Peyer's patch (tissue), 4 donors: ENCODE measurements around the gene COL26A1.

Source experiments
- POLR2A ChIP-seq, 2 donors: fragments of 450-650 bp; IDR thresholded peaks; one replicate each; pipeline ENCODE4 v1.5.1; 2017; ENCODE audit warnings: antibody characterized with exemption in 2 of 2, mild to moderate bottlenecking in 2 of 2, moderate library complexity in 2 of 2
- TF ChIP-seq, protein P1 (sequence below), 6 experiments: fragments of 450-650 bp in 4 of 6; fragments of 200-600 bp in 2 of 6; sonication (generic) in 1 of 6; IDR thresholded peaks; one replicate each; pipeline ENCODE4 v1.5.1; 2017 to 2019; ENCODE audit warnings: antibody characterized with exemption in 6 of 6, mild to moderate bottlenecking in 3 of 6, moderate library complexity in 1 of 6

- TF ChIP-seq, protein P1, sequence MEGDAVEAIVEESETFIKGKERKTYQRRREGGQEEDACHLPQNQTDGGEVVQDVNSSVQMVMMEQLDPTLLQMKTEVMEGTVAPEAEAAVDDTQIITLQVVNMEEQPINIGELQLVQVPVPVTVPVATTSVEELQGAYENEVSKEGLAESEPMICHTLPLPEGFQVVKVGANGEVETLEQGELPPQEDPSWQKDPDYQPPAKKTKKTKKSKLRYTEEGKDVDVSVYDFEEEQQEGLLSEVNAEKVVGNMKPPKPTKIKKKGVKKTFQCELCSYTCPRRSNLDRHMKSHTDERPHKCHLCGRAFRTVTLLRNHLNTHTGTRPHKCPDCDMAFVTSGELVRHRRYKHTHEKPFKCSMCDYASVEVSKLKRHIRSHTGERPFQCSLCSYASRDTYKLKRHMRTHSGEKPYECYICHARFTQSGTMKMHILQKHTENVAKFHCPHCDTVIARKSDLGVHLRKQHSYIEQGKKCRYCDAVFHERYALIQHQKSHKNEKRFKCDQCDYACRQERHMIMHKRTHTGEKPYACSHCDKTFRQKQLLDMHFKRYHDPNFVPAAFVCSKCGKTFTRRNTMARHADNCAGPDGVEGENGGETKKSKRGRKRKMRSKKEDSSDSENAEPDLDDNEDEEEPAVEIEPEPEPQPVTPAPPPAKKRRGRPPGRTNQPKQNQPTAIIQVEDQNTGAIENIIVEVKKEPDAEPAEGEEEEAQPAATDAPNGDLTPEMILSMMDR (IDR thresholded peaks at IDR 0.05), result no peak
- no peak for TF ChIP-seq POLR2A (IDR thresholded peaks at IDR 0.05)
Measured at GRCh38 chr7:101547916-101548661, 185.4 kb downstream of the COL26A1 start.
